Caki2 (cell line): ENCODE results near the gene INO80C. TPM values are rescaled to one million over a fixed set of nuclear protein-coding genes. Genes with fewer than 3 reads are reported as not detected.

Experiments
- DNase-seq: peaks from one replicate; pipeline ENCODE4 v3.0.0-alpha.2; 2015; ENCODE audit warnings: low read depth
- in situ Hi-C: cut with HindIII; loops from 2 replicates; pipeline ENCODE4 v1.10.0; 2016; ENCODE audit warnings: low sequenced_read_pairs, low pct_unique_long_range_greater_than_20kb, mixed read lengths
- total RNA-seq: library from RNA; depleted of rRNA; stranded (reverse); fragments of >200 nt; shearing (Covaris generic); gene quantifications from 2 replicates; pipeline ENCODE4 v1.2.3, GENCODE V29; 2014; ENCODE audit warnings: low replicate concordance; rRNA removed

Gene INO80C
- 14.3 and 18.0 TPM in 2 replicates for total RNA-seq

- peak; percentile 84 for DNase-seq
- in situ Hi-C loops, result no loop called here
Observed at GRCh38 chr18:35497370-35498197, at the start of gene INO80C. Gene INO80C (minus strand): TSS chr18:35497960. CDS start chr18:35497874, 86 bp downstream.

GRCh38 chr18:35547008-35547605 lies 49.3 kb upstream of the INO80C start:
- in situ Hi-C loops, result no loop called here
- DNase-seq, result no peak

GRCh38 chr18:35542356-35542755 lies 44.6 kb upstream of the INO80C start:
- no peak for DNase-seq
- in situ Hi-C loops, result no loop called here

- in situ Hi-C loops, result no loop called here
- no peak for DNase-seq
Observed at GRCh38 chr18:35535297-35535696, 37.5 kb upstream of the INO80C start.

GRCh38 chr18:35533916-35534405 lies 36.2 kb upstream of the INO80C start:
- no peak for DNase-seq
- in situ Hi-C loops, result no loop called here

GRCh38 chr18:35528749-35529274 lies 31.1 kb upstream of the INO80C start:
- in situ Hi-C loops, result no loop called here
- no peak for DNase-seq

- DNase-seq, result no peak
- in situ Hi-C loops, result no loop called here
Observed at GRCh38 chr18:35526495-35527059, 28.8 kb upstream of the INO80C start.

- in situ Hi-C loops, result no loop called here
- DNase-seq, result no peak
Observed at GRCh38 chr18:35525795-35526494, 28.2 kb upstream of the INO80C start.

GRCh38 chr18:35524226-35524625 lies 26.5 kb upstream of the INO80C start:
- in situ Hi-C loops, result no loop called here
- DNase-seq, result no peak

- in situ Hi-C loops, result no loop called here
- DNase-seq, result no peak
Observed at GRCh38 chr18:35522130-35522959, 24.6 kb upstream of the INO80C start.

- no peak for DNase-seq
- in situ Hi-C loops, result no loop called here
Observed at GRCh38 chr18:35521133-35521532, 23.4 kb upstream of the INO80C start.

- in situ Hi-C loops, result no loop called here
- DNase-seq, result no peak
Observed at GRCh38 chr18:35519148-35519899, 21.6 kb upstream of the INO80C start.

- DNase-seq, result no peak
- in situ Hi-C loops, result no loop called here
Observed at GRCh38 chr18:35517715-35518114, 20.0 kb upstream of the INO80C start.

- no peak for DNase-seq
- in situ Hi-C loops, result no loop called here
Observed at GRCh38 chr18:35516789-35517188, 19.0 kb upstream of the INO80C start.

GRCh38 chr18:35516351-35516750 lies 18.6 kb upstream of the INO80C start:
- in situ Hi-C loops, result no loop called here
- DNase-seq, result no peak

- DNase-seq, result no peak
- in situ Hi-C loops, result no loop called here
Observed at GRCh38 chr18:35515460-35516130, 17.8 kb upstream of the INO80C start.
